ENCODE data around the gene POU5F1. TPM values are rescaled to one million over a fixed set of nuclear protein-coding genes. Genes with fewer than 3 reads are reported as not detected.

The POU5F1 gene
- polyA plus RNA-seq, 1 experiment, result not detected

DNA sequence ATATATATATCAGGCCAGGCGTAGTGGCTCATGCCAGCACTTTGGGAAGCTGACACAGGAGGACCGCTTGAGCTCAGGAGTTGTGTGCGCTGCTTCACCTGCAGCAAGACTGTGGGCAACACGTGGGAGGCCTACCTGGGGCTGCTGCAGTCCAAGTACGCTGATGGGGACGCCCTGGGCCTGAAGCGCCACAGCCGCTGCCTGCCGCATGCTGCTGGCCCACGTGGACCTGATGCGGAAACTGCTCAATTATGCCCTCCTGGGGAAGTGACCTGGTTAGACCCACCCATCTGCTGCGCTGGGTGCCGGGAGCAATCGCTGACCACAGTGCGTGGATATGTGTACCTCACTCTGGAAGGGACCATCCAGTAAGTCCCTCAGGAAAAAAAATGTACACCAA, 29.8 kb downstream of the POU5F1 start:
- H3K9me3 ChIP-seq (ENCODE audit: control insufficient read depth, insufficient read depth, low read length), result no peaks in the 10 kb centered on the region; the same call in 1 of the 2 replicates
- no peak overlapping the region for H3K27ac ChIP-seq (ENCODE audit: low read depth, low read length)
- POLR2A ChIA-PET, result no interaction called here
- no peak overlapping the region for H3K4me3 ChIP-seq (ENCODE audit: low read depth, low read length)
- no peaks in the 10 kb centered on the region for H3K27me3 ChIP-seq (ENCODE audit: control insufficient read depth, insufficient read depth, low read length)
- CTCF ChIA-PET, result interaction anchor here (1.3 kb wide), 1 partner anchor 226 kb away, joined by 3 read pairs; no protein-coding TSS in a partner anchor
- TF ChIP-seq, protein P1, sequence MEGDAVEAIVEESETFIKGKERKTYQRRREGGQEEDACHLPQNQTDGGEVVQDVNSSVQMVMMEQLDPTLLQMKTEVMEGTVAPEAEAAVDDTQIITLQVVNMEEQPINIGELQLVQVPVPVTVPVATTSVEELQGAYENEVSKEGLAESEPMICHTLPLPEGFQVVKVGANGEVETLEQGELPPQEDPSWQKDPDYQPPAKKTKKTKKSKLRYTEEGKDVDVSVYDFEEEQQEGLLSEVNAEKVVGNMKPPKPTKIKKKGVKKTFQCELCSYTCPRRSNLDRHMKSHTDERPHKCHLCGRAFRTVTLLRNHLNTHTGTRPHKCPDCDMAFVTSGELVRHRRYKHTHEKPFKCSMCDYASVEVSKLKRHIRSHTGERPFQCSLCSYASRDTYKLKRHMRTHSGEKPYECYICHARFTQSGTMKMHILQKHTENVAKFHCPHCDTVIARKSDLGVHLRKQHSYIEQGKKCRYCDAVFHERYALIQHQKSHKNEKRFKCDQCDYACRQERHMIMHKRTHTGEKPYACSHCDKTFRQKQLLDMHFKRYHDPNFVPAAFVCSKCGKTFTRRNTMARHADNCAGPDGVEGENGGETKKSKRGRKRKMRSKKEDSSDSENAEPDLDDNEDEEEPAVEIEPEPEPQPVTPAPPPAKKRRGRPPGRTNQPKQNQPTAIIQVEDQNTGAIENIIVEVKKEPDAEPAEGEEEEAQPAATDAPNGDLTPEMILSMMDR (IDR thresholded peaks at IDR 0.05; ENCODE audit: low read depth, low read length), result no peak
- DNase-seq (ENCODE audit: low read depth, low spot score), result no peak

GRCh38 chr6:31139599-31139998, 30.9 kb downstream of the POU5F1 start:
- DNase-seq (ENCODE audit: low read depth, low spot score), result no peak
- TF ChIP-seq, protein P1 (IDR thresholded peaks at IDR 0.05; ENCODE audit: low read depth, low read length), result no peak
- H3K27ac ChIP-seq (ENCODE audit: low read depth, low read length), result no peak overlapping the region
- H3K9me3 ChIP-seq (ENCODE audit: control insufficient read depth, insufficient read depth, low read length), result no peaks in the 10 kb centered on the region; the same call in 1 of the 2 replicates
- ChIA-PET POLR2A (interaction anchor here (1.2 kb wide), 1 partner anchor 19 kb away, joined by 4 read pairs; the partner anchor contains the start of gene TCF19), CTCF (interaction anchor here (1.3 to 3.6 kb wide), 3 partner anchors 11 to 227 kb away, joined by 3 to 64 read pairs (median 6); no protein-coding TSS in a partner anchor)
- H3K27me3 ChIP-seq (ENCODE audit: control insufficient read depth, insufficient read depth, low read length), result no peaks in the 10 kb centered on the region
- H3K4me3 ChIP-seq (ENCODE audit: low read depth, low read length), result no peak overlapping the region

- no peak within 1 kb of the TSS for H3K27ac ChIP-seq (ENCODE audit: low read depth, low read length)
- no peak for DNase-seq (ENCODE audit: low read depth, low spot score)
- H3K4me3 ChIP-seq (ENCODE audit: low read depth, low read length), result no peak within 1 kb of the TSS
- ChIA-PET POLR2A (interaction anchor here (1.2 kb wide), 1 partner anchor 19 kb away, joined by 4 read pairs; the partner anchor contains the start of gene TCF19), CTCF (interaction anchor here (0.6 to 3.6 kb wide), 8 partner anchors 8 to 292 kb away, joined by 3 to 64 read pairs (median 6); partner anchors contain the start of gene TCF19)
- H3K9me3 ChIP-seq (ENCODE audit: control insufficient read depth, insufficient read depth, low read length), result no peaks in the 10 kb centered on the region; the same call in 1 of the 2 replicates
- TF ChIP-seq, protein P1 (IDR thresholded peaks at IDR 0.05; ENCODE audit: low read depth, low read length), result no peak
- H3K27me3 ChIP-seq (ENCODE audit: control insufficient read depth, insufficient read depth, low read length), result no peaks in the 10 kb centered on the region
These were observed 31.5 kb downstream of the POU5F1 start, which contains the start of gene PSORS1C2 for GRCh38 chr6:31138982-31139381. PSORS1C2 (minus strand) TSS chr6:31139066; CDS start chr6:31139026, 40 bp downstream.

- H3K27me3 ChIP-seq (ENCODE audit: control insufficient read depth, insufficient read depth, low read length), result no peaks in the 10 kb centered on the region
- H3K4me3 ChIP-seq (ENCODE audit: low read depth, low read length), result no peak overlapping the region
- no peak overlapping the region for H3K27ac ChIP-seq (ENCODE audit: low read depth, low read length)
- no peaks in the 10 kb centered on the region; the same call in 1 of the 2 replicates for H3K9me3 ChIP-seq (ENCODE audit: control insufficient read depth, insufficient read depth, low read length)
- TF ChIP-seq, protein P1 (IDR thresholded peaks at IDR 0.05; ENCODE audit: low read depth, low read length), result no peak
- CTCF ChIA-PET, result interaction anchor here (0.6 to 7.0 kb wide), 4 partner anchors 57 to 961 kb away, joined by 3 to 64 read pairs (median 8); no protein-coding TSS in a partner anchor
- DNase-seq (ENCODE audit: low read depth, low spot score), result no peak
- POLR2A ChIA-PET, result no interaction called here
These were observed 34.8 kb downstream of the POU5F1 start for GRCh38 chr6:31135710-31136109.

DNA sequence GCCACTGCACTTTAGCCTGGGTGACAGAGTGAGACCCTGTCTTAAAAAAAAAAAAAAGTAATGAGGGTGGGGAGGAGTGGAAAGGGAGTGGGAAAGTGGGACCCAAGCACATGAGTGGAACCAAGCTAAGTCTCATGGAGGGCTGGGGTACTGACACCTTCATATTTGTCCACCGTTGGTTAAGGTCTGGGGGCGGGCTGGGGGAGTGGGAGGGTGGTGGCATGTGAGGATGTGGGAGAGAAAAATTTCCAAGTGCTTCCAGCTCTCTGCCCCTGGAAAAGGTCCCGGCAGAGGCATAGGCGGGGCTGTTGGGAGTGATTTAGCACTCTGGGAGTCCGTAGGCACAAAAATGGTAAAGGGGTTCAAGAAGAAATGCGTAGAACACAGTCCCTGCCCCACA, 37.7 kb downstream of the POU5F1 start:
- CTCF ChIA-PET, result interaction anchor here (0.5 to 7.0 kb wide), 6 partner anchors 9 to 234 kb away, joined by 3 to 64 read pairs (median 4); no protein-coding TSS in a partner anchor
- no peak for DNase-seq (ENCODE audit: low read depth, low spot score)

More for the DNA sequence above, 37.7 kb downstream of the POU5F1 start:
- Histone ChIP-seq H3K27ac (ENCODE audit: low read depth, low read length) (no peak overlapping the region), H3K4me3 (ENCODE audit: low read depth, low read length) (no peak overlapping the region), H3K9me3 (ENCODE audit: control insufficient read depth, insufficient read depth, low read length) (no peaks in the 10 kb centered on the region), H3K27me3 (ENCODE audit: control insufficient read depth, insufficient read depth, low read length) (peaks cover 13% of the 10 kb centered on the region)
- POLR2A ChIA-PET, result no interaction called here
- TF ChIP-seq, protein P1 (IDR thresholded peaks at IDR 0.05; ENCODE audit: low read depth, low read length), result no peak
